ENCODE results near the gene VGF. TPM values are rescaled to one million over a fixed set of nuclear protein-coding genes. Genes with fewer than 3 reads are reported as not detected.
A peak's percentile ranks its signal among the peaks of the same experiment; 100 is the strongest.

Gene VGF
- total and polyA plus RNA-seq, 3 donors from 2014 or later: 0.87 to 2.3 (median 1.2) TPM

DNA sequence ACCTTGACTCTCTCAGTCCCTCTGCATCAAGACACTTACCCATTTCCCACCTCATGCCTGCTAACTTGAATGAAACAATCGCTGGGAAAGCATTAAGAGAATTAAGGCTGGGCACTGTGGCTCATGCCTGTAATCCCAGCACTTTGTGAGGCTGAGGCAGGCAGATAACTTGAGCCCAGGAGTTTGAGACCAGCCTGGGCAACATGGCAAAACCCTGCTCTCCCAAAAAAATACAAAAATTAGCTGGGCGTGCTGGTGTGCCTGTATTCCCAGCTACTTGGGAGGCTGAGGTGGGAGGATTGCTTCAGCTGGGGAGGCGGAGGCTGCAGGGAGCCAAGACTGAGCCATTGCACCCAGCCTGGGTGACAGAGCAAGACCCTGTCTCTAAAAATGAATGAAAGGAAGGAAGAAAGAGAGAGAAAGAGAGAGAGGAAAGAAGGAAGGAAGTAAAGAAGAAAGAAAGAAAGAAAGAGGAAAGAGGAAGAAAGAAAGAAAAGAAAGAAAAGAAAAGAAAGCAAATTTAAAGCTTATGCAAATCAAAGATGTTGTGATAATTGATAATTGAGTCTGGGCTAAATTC lies 37.8 kb downstream of the VGF start:
- no peak for DNase-seq
- Histone ChIP-seq H3K36me3 (ENCODE audit: low read depth, missing control alignments) (no peaks in the 10 kb centered on the region), H3K9me3 (no peaks in the 10 kb centered on the region), H3K4me3 (peak overlapping the region; percentile 34 to 42), H3K27ac (peak overlapping the region; percentile 6 to 79), H3K27me3 (no peaks in the 10 kb centered on the region), H3K4me1 (peaks cover 32% of the 10 kb centered on the region)
- WGBS, 2 donors: 53 to 80% methylated on average over 3 of the region's 3 CpGs
- intact Hi-C loops (cut with DNase I; ENCODE audit: low total_unique reads): no loop called here
- TF ChIP-seq POLR2A (IDR thresholded peaks at IDR 0.05): no peak
- TF ChIP-seq, protein P1, sequence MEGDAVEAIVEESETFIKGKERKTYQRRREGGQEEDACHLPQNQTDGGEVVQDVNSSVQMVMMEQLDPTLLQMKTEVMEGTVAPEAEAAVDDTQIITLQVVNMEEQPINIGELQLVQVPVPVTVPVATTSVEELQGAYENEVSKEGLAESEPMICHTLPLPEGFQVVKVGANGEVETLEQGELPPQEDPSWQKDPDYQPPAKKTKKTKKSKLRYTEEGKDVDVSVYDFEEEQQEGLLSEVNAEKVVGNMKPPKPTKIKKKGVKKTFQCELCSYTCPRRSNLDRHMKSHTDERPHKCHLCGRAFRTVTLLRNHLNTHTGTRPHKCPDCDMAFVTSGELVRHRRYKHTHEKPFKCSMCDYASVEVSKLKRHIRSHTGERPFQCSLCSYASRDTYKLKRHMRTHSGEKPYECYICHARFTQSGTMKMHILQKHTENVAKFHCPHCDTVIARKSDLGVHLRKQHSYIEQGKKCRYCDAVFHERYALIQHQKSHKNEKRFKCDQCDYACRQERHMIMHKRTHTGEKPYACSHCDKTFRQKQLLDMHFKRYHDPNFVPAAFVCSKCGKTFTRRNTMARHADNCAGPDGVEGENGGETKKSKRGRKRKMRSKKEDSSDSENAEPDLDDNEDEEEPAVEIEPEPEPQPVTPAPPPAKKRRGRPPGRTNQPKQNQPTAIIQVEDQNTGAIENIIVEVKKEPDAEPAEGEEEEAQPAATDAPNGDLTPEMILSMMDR (IDR thresholded peaks at IDR 0.05): no peak

DNA sequence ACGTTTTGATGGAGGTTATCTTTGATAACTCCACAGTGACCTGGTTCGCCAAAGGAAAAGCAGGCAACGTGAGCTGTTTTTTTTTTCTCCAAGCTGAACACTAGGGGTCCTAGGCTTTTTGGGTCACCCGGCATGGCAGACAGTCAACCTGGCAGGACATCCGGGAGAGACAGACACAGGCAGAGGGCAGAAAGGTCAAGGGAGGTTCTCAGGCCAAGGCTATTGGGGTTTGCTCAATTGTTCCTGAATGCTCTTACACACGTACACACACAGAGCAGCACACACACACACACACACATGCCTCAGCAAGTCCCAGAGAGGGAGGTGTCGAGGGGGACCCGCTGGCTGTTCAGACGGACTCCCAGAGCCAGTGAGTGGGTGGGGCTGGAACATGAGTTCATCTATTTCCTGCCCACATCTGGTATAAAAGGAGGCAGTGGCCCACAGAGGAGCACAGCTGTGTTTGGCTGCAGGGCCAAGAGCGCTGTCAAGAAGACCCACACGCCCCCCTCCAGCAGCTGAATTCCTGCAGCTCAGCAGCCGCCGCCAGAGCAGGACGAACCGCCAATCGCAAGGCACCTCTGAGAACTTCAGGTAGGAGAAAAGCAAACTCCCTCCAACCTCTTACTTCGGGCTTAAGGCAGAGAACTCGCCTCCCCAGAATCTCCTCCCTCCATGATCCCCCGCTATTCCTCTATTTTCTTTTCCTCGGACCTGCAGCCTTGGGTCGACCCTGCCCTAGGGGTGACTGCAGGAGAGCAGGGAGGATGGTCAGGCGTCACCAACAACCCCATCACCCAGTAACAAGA lies 38.5 kb downstream of the VGF start, which contains the start of gene SERPINE1:
Gene SERPINE1, plus strand, starts transcription at position 454 of the 809 bp plus-strand sequence. CDS start 1,290 bp downstream, outside the sequence.
- peak; percentile 68 for TF ChIP-seq POLR2A (IDR thresholded peaks at IDR 0.05)
- TF ChIP-seq, protein P1 (IDR thresholded peaks at IDR 0.05): no peak
- Histone ChIP-seq H3K27ac (peak within 1 kb of the TSS; percentile 6 to 84), H3K4me3 (peak within 1 kb of the TSS; percentile 34 to 42), H3K27me3 (no peaks in the 10 kb centered on the region), H3K36me3 (ENCODE audit: low read depth, missing control alignments) (no peaks in the 10 kb centered on the region), H3K9me3 (no peaks in the 10 kb centered on the region), H3K4me1 (peaks cover 38% of the 10 kb centered on the region)
- intact Hi-C loops (cut with DNase I; ENCODE audit: low total_unique reads): no loop called here
- DNase-seq: peak; percentile 90
- WGBS, 2 donors: 32 to 39% methylated on average over 13 to 22 of the region's 22 CpGs

DNA sequence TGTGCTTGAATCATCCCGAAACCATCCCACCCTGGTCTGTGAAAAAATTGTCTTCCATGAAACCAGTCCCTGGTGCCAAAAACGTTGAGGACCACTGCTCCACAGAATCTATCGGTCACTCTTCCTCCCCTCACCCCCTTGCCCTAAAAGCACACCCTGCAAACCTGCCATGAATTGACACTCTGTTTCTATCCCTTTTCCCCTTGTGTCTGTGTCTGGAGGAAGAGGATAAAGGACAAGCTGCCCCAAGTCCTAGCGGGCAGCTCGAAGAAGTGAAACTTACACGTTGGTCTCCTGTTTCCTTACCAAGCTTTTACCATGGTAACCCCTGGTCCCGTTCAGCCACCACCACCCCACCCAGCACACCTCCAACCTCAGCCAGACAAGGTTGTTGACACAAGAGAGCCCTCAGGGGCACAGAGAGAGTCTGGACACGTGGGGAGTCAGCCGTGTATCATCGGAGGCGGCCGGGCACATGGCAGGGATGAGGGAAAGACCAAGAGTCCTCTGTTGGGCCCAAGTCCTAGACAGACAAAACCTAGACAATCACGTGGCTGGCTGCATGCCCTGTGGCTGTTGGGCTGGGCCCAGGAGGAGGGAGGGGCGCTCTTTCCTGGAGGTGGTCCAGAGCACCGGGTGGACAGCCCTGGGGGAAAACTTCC lies 39.2 kb downstream of the VGF start:
- peak overlapping the region in 1 of 2 donors; percentile 84 for H3K27ac ChIP-seq
- H3K4me1 ChIP-seq: peaks cover 43% of the 10 kb centered on the region
- H3K36me3 ChIP-seq (ENCODE audit: low read depth, missing control alignments): no peaks in the 10 kb centered on the region
- intact Hi-C loops (cut with DNase I; ENCODE audit: low total_unique reads): no loop called here
- H3K4me3 ChIP-seq: no peak overlapping the region
- 35 to 55% methylated on average over 10 to 15 of the region's 15 CpGs for WGBS, 2 donors
- H3K9me3 ChIP-seq: no peaks in the 10 kb centered on the region
- peak; percentile 74 for DNase-seq
- no peaks in the 10 kb centered on the region for H3K27me3 ChIP-seq
- TF ChIP-seq POLR2A (IDR thresholded peaks at IDR 0.05): no peak
- TF ChIP-seq, protein P1 (IDR thresholded peaks at IDR 0.05): no peak

DNA sequence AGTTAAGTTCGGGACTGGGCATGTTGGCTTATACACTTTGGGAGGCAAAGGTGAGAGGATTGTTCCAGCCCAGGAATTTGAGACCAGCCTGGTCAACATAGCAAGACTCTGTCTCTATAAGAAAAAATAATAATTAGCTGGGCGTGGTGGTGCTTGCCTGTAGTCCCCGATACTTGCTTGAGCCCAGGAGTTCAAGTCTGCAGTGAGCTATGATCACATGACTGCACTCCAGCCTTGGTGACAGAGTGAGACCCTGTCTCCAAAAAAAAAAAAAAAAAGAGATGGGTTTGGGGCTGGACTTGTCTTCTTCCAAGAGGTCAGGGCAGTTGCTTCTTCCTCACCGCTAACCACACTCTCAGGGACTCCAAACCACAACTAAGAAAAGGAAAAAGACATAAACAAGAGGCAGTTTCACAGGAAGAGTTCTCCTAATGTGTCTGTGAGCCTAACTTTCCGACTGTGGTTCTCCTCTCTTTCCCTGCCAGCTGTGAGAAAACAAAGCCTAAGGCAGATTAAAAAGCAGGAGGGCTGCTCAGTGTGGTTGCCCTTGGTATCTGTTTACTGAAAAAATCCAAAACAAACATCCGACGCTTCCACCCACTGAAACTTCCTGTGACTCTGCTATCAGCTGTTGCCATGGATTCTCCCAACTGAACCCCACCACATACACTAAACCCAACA lies 40.9 kb downstream of the VGF start:
- Histone ChIP-seq H3K4me3 (no peak overlapping the region), H3K27ac (peak overlapping the region; percentile 4 to 84), H3K36me3 (ENCODE audit: low read depth, missing control alignments) (no peaks in the 10 kb centered on the region), H3K4me1 (peaks cover 54% of the 10 kb centered on the region), H3K27me3 (no peaks in the 10 kb centered on the region), H3K9me3 (no peaks in the 10 kb centered on the region)
- intact Hi-C loops (cut with DNase I; ENCODE audit: low total_unique reads): no loop called here
- no peak for TF ChIP-seq POLR2A (IDR thresholded peaks at IDR 0.05)
- TF ChIP-seq, protein P1 (IDR thresholded peaks at IDR 0.05): no peak
- DNase-seq: no peak
- WGBS, 2 donors: 51 to 52% methylated on average over 7 of the region's 7 CpGs
